Erythroblast (primary cell): Measurements from ENCODE around the gene FCHSD2.
"Not testable (repeated sequence)": the region's sequence is repeated elsewhere in the genome, so short reads cannot be mapped to it uniquely, and the experiment has no call there.

Experiments
- DNase-seq, 2 experiments: peaks; one replicate each; lab custom pipeline; 2025; lab: John Stamatoyannopoulos, UW
- GATA1 ChIP-seq: IDR thresholded peaks from 2 replicates; pipeline ENCODE4 v1.6.1; 2011; ENCODE audit warnings: low read depth, mild to moderate bottlenecking, control low read depth, low read length, moderate library complexity
- POLR2A ChIP-seq: IDR thresholded peaks from 2 replicates; pipeline ENCODE4 v1.6.1; 2011; ENCODE audit warnings: mild to moderate bottlenecking, low read length

Gene FCHSD2

GRCh38 chr11:72821221-72821919 lies 320.7 kb downstream of the FCHSD2 start:
- no peak for TF ChIP-seq GATA1
- TF ChIP-seq POLR2A = no peak
- DNase-seq = no peak

DNA sequence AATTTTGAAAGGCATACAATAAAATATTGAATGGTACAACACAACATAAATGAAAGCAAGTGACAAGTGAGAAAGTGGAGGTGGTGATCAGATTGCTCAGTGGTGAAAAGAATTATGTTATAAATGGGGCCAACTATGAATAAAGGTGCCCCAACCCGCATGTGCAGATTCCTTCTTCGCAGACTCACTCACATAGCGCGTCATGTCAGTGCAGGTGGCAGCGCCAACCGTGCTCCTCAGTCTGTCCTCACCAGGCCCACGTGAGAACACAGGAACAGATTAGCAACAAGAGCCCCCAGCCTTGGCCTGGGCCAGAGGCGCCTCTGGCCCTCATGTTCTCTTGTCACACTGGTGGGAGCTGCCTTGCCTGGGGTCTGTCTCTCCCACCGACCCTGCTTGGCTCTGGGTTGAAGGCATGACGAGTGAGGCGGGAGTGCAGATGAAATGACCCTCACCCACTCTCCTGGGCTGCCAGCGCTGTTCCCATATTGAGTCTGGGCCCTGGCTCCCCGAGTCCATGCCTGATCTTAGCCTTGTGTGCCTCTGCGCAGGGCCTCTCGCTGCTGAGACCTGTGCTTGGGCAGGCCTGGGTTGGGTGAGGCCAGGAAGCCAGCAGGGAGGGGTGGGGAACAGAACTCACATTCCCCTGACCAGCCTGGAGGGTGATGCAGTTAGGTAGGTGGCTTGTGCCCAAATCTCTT lies 321.5 kb downstream of the FCHSD2 start:
- no peak for DNase-seq
- TF ChIP-seq GATA1 = no peak
- TF ChIP-seq POLR2A = no peak

DNA sequence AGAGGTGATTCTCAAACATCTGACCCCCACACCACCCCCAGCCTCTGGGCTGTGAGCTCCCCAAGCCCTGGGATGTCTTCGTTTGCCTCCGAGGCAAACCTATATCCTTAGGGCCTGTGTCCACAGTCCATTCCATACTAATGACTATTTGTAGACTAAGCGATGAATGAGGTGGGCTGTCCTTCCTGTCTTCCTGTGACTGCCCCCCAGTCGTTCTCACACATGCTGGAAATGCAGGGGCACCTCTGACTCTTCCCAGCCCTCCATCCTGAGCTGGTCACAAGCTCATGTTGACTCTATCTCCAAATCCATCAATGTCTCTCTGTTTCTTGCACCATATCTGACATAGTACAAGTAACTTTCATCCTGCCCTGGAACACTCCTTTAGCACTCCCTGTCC lies 323.1 kb downstream of the FCHSD2 start:
- DNase-seq = no peak
- TF ChIP-seq GATA1 = no peak
- no peak for TF ChIP-seq POLR2A

DNA sequence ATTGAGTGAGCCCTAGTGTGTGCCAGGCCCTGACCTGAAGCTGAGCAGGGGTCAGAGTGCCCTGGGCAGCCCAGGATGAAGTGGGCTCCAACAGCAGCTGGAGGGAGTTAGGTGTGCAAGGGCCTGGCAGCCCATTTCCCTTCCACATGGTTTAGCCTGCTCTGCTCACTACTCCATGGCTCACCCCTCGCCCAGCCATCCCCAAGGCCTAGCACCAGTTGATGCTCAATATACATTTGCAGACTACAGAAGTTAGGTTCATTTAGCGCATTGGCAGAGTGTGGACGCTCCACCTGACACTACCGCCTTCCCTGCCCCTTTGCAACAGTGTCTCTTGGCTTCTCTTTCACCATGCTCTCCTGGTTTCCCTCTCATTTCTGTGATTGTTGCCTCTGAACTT lies 324.2 kb downstream of the FCHSD2 start:
- no peak for TF ChIP-seq POLR2A
- no peak for TF ChIP-seq GATA1
- no peak for DNase-seq

DNA sequence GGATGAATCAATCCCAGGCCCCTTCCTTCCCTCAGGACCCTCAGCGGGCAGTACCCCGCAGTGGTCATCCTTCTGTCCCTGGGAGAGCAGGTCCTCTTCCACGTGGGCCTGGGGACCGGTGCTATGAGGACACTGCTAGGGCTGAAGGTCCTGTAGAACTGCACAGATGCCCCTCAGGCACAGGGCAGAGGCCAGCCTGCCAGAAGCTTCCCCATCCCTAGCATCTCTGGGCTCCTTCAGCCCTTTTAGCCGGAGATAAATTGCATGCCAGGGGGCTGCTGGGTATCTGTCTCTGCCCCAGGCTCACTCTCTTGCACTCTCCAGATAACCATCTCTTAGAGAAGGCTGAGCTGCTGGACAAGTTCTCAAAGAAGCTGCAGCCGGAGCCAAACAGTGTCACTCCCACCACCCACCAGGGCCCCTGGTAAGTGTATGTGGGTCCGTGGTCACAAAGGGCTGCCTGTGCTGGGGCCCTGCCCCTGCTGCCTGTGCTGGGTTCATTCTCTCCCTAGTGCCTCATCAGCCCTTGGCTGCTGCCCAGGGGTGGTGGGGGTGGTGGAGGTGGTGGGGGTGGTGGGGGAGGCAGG lies 325.6 kb downstream of the FCHSD2 start:
- DNase-seq = peak in 1 of 2 experiments; percentile 27
- TF ChIP-seq POLR2A = no peak
- no peak for TF ChIP-seq GATA1

GRCh38 chr11:72815110-72815618 lies 327.0 kb downstream of the FCHSD2 start:
- TF ChIP-seq GATA1 (no peak), POLR2A (no peak)
- DNase-seq = peak in 1 of 2 experiments; percentile 67

GRCh38 chr11:72814286-72815109 lies 327.6 kb downstream of the FCHSD2 start, which contains the start of gene ATG16L2:
ATG16L2 (plus strand) TSS chr11:72814411; CDS start chr11:72814446, 35 bp downstream.
- peak; percentile 91 to 95 for DNase-seq
- no peak for TF ChIP-seq GATA1
- peak; percentile 74 for TF ChIP-seq POLR2A

- peak; percentile 91 to 95 for DNase-seq
- no peak for TF ChIP-seq GATA1
- peak; percentile 79 for TF ChIP-seq POLR2A
These were observed 328.3 kb downstream of the FCHSD2 start for GRCh38 chr11:72813740-72814285.

DNA sequence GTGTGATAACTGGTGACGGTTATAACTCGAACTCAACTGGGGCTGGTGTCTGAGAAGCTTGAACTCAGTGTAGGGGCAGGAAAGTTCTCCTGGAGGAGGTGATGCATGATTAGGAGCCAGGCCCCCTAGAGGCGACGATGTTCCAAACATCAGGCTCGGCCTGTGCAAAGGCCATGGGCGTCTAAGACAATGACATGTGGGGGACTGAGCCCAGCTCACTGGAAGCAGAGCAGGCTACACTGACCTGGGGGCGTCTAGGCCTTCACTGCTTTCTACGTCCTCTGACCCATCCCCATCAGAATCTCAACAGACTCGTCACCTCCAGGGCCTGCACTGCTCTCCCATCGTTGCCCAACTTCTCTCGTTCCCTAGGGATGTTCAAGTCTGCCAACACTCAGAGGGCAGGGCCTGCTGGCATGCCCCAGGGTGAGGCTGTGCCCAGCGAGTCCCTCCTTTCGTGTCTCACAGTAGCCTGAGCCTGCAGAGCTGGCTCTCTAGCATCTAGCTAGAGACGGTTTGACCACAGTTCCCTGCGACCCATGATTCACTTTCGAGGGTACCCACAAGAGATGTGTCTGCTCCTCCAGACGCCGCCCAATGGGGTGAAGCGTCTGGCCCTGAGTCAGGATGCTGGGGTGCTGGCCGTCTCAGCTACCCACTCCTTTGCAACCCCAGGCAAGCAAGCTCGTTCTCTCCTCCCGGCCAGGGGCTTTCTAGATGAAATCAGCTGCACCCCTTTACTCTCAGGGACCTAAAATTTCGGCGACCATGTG lies 329.0 kb downstream of the FCHSD2 start:
- TF ChIP-seq POLR2A (no peak), GATA1 (no peak)
- peak; percentile 66 to 72 for DNase-seq

- TF ChIP-seq GATA1 (no peak), POLR2A (no peak)
- no peak for DNase-seq
These were observed 329.5 kb downstream of the FCHSD2 start for GRCh38 chr11:72812604-72812966.

GRCh38 chr11:72811686-72812085 lies 330.4 kb downstream of the FCHSD2 start:
- not testable (repeated sequence) for DNase-seq

GRCh38 chr11:72808331-72808798 lies 333.8 kb downstream of the FCHSD2 start:
- DNase-seq = no peak
- no peak for TF ChIP-seq POLR2A
- no peak for TF ChIP-seq GATA1

DNA sequence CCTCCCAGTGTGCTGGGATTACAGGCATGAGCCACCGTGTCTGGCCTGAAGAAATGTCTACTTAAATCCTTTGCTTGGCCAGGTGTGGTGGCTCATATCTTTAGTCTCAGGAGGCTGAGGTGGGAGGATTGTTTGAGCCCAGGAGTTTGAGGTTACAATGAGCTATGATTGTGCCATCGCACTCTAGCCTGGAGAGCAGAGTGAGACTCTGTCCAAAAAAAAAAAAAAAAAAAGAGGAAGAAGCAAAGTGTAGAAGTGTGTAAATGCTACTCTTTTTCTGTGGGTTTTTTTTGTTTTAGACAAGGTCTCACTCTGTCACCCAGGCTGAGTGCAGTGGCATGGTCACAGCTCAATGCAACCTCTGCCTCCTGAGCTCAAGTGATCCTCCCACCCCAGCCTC lies 334.3 kb downstream of the FCHSD2 start:
- no peak for TF ChIP-seq GATA1
- TF ChIP-seq POLR2A = no peak
- DNase-seq = no peak
